DMS 273 treated with DMSO at 0.1 percent for 48 hours (cell line): ENCODE measurements around the gene TBC1D4.
"Not testable (repeated sequence)": the region's sequence is repeated elsewhere in the genome, so short reads cannot be mapped to it uniquely, and the experiment has no call there.

ENCODE experiments used
- DNase-seq: peaks from one replicate; lab custom pipeline; 2025; lab: John Stamatoyannopoulos, UW

TBC1D4 gene

GRCh38 chr13:75273695-75274094 lies 208.3 kb downstream of the TBC1D4 start:
- not testable (repeated sequence) for DNase-seq

- no peak for DNase-seq
Observed at GRCh38 chr13:75271846-75272245, 210.1 kb downstream of the TBC1D4 start.

DNA sequence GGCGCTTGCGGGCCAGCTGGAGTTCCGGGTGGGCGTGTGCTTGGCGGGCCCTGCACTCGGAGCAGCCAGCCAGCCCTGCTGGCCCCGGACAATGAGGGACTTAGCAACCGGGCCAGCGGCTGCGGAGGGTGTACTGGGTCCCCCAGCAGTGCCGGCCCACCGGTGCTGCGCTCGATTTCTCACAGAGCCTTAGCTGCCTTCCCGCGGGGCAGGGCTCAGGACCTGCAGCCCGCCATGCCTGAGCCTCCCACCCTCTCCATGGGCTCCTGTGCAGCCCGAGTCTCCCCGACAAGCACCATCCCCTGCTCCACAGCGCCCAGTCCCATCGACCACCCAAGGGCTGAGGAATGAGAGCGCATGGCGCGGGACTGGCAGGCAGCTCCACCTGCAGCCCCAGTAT lies 213.5 kb downstream of the TBC1D4 start:
- DNase-seq = not testable (repeated sequence)

- DNase-seq = no peak
Observed at GRCh38 chr13:75264611-75265010, 217.4 kb downstream of the TBC1D4 start.

GRCh38 chr13:75263741-75264407 lies 218.1 kb downstream of the TBC1D4 start:
- DNase-seq = no peak

- DNase-seq = no peak
Observed at GRCh38 chr13:75258159-75258782, 223.7 kb downstream of the TBC1D4 start.

DNA sequence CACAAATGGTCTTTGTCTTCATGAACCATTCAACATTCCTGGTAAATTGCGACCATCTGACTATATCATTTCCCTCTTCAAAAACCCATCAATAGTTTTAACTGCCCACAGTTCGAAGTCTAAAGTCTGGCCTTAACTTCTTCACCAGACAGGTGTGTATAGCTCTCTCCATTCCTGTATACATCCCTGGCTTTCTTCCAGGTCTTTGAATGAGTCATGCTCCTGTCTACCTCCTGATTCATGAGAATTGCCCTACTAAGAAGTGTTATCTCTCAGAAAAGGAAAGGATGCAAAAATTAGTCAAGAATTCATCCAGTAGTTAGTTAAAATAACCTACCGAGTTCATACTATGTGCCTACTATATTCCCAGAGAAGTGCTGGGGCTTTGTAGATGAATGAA lies 225.0 kb downstream of the TBC1D4 start:
- no peak for DNase-seq

- no peak for DNase-seq
Observed at GRCh38 chr13:75255653-75256052, 226.3 kb downstream of the TBC1D4 start.

GRCh38 chr13:75255147-75255546 lies 226.8 kb downstream of the TBC1D4 start:
- no peak for DNase-seq

DNA sequence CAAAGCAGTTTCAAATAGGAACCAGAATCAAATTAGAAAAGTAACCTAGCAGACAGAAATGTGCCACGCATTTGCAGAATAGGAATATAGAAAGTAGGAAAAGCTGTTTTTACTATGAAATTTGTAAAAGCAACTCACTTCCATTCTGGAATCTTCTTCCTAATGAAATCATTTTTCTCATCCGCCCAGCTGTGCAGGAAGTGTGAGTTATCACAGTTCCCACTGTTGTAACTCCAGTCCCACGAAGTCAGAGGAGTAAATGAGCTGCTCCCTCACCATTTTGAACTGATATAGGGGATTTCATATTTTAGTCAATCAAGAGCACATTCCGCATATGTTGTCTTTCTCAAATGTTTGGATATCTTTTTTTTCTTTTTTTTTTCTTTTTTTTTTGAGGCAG lies 230.8 kb downstream of the TBC1D4 start:
- DNase-seq = no peak

DNA sequence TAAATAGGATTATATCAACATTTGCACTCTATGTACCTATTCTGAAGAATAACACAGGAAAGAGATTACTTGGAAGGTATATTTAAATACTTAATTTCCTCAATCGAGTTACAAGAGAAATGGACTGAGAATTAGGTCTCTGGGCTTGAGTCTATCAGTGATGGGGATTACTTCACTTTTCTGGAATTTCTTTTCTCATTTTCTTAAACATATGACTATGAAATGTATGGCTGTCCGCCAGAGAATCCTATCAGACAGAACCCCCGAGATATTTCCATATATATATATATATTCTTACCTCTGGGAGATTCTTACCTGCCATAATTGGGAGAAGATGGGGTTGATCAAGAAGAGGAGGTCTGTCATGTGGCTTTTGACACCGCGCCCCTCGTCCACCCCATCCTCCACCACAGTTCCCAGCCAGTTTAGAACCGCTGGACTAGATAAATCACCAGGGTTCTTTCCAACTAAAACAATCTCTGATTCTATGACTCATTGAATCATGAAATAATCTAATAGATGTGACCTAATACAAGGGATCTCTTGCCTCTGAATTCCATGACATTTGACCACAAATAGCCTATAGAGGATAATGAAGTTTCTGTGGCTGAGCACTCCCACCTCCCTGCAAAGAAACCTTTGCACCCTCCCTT lies 231.3 kb downstream of the TBC1D4 start:
- no peak for DNase-seq

GRCh38 chr13:75245578-75245977 lies 236.4 kb downstream of the TBC1D4 start:
- not testable (repeated sequence) for DNase-seq

GRCh38 chr13:75240240-75240639 lies 241.7 kb downstream of the TBC1D4 start:
- DNase-seq = not testable (repeated sequence)

DNA sequence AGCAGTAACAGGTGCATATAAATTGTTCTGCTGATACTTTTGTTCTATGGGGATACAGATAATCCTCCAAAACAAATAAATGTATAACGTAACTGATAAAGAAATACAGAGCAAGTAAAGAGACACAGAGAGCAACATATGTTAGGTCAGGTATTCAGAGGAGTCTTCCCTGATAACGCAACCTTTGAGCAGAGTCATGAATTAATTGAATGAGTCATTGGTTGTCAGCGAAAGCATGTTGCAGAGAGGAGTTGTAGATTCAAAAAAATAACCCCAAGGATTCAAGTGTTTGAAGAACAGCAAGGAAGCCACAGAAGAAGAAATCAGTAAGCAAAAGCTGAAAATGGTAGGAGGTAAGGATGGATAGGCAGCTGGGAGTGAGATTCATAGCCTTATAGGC lies 245.2 kb downstream of the TBC1D4 start:
- no peak for DNase-seq
